Activated T-cell treated with anti-CD3 and anti-CD28 coated beads, Interleukin-2, amount 50 U/mL, for 72 hours (primary cell): ENCODE measurements around the gene TRIM69. TPM values are rescaled to one million over a fixed set of nuclear protein-coding genes. Genes with fewer than 3 reads are reported as not detected.

Experiments
- ATAC-seq, 2 donors: fragments of 150-1000 bp; cut with Tn5 transposase; replicated peaks in 1 of 2; 2 replicates each; pipeline ENCODE4 v1.10.0; 2021; ENCODE audit warnings: moderate library complexity in 2 of 2, mild to moderate bottlenecking in 1 of 2
- DNase-seq, 2 donors: peaks; one replicate each; pipeline ENCODE4 v3.0.0; 2021 to 2022; ENCODE audit warnings: mixed read lengths in 1 of 2
- H3K27ac Mint-ChIP-seq: one replicate; pipeline ENCODE4 v1.8.0; 2022; ENCODE audit warnings: mild to moderate bottlenecking, moderate library complexity, mixed read lengths
- H3K27me3 Mint-ChIP-seq: one replicate; pipeline ENCODE4 v1.8.0; 2022; ENCODE audit warnings: low read depth, mixed read lengths
- H3K36me3 Mint-ChIP-seq, 2 donors: one replicate each; pipeline ENCODE4 v1.8.0; 2022; ENCODE audit warnings: mixed read lengths in 2 of 2, mild to moderate bottlenecking in 1 of 2; ENCODE audit not compliant: insufficient read depth in 2 of 2
- H3K4me1 Mint-ChIP-seq: one replicate; pipeline ENCODE4 v1.8.0; 2022; ENCODE audit warnings: low read depth, mixed read lengths
- H3K4me3 Mint-ChIP-seq, 2 donors: one replicate each; pipeline ENCODE4 v1.8.0; 2022; ENCODE audit warnings: mild to moderate bottlenecking in 2 of 2, mixed read lengths in 2 of 2, moderate library complexity in 2 of 2
- H3K9me3 Mint-ChIP-seq, 2 donors: one replicate each; pipeline ENCODE4 v1.8.0; 2022; ENCODE audit warnings: mixed read lengths in 2 of 2
- total RNA-seq, 2 donors: library from RNA; stranded (reverse); gene quantifications; one replicate each; pipeline ENCODE4 v1.2.3, GENCODE V29; 2022

TRIM69 gene
- total RNA-seq, 2 donors from 2014 or later: 86.1 to 92.9 TPM

DNA sequence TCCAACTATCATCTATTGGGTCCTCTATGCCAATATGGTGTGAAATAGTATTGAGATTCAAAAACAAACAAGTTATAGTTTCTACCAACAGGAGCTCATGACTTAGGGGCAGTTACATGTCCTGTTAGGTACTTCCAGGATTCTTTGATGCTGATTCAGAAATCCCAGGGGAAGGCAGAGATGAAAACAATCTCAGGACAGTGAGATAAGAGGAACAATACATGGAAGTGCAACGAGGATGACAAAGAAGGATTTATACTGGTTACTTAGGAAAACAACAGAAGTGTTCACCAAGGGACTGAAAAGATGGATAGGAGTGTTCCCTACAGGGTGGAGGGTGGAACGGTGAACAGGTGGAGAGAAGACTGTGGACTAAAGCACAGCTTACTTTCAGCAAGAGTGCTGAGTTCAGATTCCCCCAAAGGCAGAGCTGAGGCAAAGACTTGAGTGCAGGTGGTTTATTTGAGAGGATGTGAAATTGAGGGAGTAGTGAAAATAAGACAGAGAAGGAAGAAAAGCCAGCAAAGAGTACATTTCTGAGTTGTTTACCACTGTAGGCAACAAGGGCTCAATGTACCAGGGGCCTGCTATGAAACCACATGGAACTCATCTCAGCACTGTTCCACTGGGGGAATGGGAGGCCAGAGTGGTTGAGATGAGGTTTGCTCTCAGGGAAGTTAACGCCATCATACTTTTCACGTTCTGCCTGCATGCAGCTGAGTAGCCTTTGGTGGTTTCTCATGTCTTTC is 68.1 kb downstream of the TRIM69 start:
- H3K36me3 Mint-ChIP-seq: no peaks in the 10 kb centered on the region
- H3K27me3 Mint-ChIP-seq: peaks cover 10% of the 10 kb centered on the region
- no peak overlapping the region for H3K27ac Mint-ChIP-seq
- H3K4me1 Mint-ChIP-seq: peaks cover 12% of the 10 kb centered on the region
- no peaks in the 10 kb centered on the region for H3K9me3 Mint-ChIP-seq
- ATAC-seq (peak; percentile 51 to 77), DNase-seq (no peak)
- no peak overlapping the region for H3K4me3 Mint-ChIP-seq

- DNase-seq (no peak), ATAC-seq (no peak)
- no peak overlapping the region for H3K4me3 Mint-ChIP-seq
- peaks cover 18% of the 10 kb centered on the region for H3K27me3 Mint-ChIP-seq
- H3K4me1 Mint-ChIP-seq: peaks cover 5% of the 10 kb centered on the region
- no peak overlapping the region for H3K27ac Mint-ChIP-seq
- H3K36me3 Mint-ChIP-seq: no peaks in the 10 kb centered on the region
- no peaks in the 10 kb centered on the region for H3K9me3 Mint-ChIP-seq
Observed at GRCh38 chr15:44808557-44808956, 72.2 kb downstream of the TRIM69 start.

DNA sequence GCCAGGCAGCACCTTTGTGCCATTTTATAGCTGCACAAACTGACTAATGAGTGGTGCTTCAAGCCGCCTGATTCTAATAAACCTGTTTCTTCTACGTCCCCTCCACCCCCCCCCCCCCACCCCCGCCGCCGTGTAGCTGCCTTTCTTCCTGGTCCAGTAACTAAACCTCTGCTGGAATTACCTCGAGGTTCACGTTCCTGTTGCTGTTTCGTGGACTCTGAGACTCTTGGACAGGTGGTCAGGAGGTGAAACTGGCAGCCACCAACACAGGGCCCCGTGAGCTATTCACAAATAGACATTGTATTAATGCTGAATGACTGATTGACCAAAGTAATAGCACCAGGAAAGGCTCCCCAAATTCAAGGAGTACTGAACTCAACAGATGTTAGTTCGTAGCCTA is 73.9 kb downstream of the TRIM69 start:
- Mint-ChIP-seq H3K4me1 (peaks cover 5% of the 10 kb centered on the region), H3K27me3 (peaks cover 18% of the 10 kb centered on the region), H3K27ac (no peak overlapping the region), H3K36me3 (no peaks in the 10 kb centered on the region), H3K9me3 (no peaks in the 10 kb centered on the region), H3K4me3 (no peak overlapping the region)
- no peak for DNase-seq
- ATAC-seq: no peak

- Mint-ChIP-seq H3K27ac (no peak overlapping the region), H3K27me3 (peaks cover 18% of the 10 kb centered on the region), H3K4me1 (peaks cover 5% of the 10 kb centered on the region), H3K36me3 (no peaks in the 10 kb centered on the region), H3K9me3 (no peaks in the 10 kb centered on the region), H3K4me3 (no peak overlapping the region)
- DNase-seq (no peak), ATAC-seq (no peak)
Observed at GRCh38 chr15:44811337-44811736, 75.0 kb downstream of the TRIM69 start.

GRCh38 chr15:44812029-44812517 is 75.7 kb downstream of the TRIM69 start:
- Mint-ChIP-seq H3K4me1 (peaks cover 5% of the 10 kb centered on the region), H3K27ac (no peak overlapping the region), H3K9me3 (no peaks in the 10 kb centered on the region), H3K4me3 (no peak overlapping the region), H3K27me3 (peaks cover 18% of the 10 kb centered on the region), H3K36me3 (no peaks in the 10 kb centered on the region)
- DNase-seq: no peak
- no peak for ATAC-seq

DNA sequence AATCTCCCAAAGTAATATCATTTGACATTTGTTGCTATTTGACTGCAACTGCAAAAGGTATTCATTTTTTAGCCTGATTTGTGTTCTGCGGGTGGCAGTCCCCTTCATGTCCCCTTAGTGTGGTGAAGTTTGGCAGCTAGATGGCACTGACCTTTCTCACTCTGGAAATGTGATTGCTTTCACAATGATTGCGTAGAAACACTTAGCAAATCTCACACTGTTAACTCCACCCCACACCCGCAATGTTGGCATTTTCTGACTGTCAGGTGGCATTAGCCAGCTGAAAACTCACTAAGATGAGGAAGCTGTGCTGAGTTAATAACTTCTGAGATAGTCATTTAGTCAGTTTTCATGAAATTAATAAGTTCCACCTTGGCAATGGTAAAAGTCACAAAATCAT is 76.9 kb downstream of the TRIM69 start:
- DNase-seq (peak in 1 of 2 donors; percentile 35), ATAC-seq (peak; percentile 41 to 84)
- Mint-ChIP-seq H3K9me3 (no peaks in the 10 kb centered on the region), H3K4me1 (peaks cover 5% of the 10 kb centered on the region), H3K27me3 (peaks cover 18% of the 10 kb centered on the region), H3K27ac (no peak overlapping the region), H3K36me3 (no peaks in the 10 kb centered on the region), H3K4me3 (peak overlapping the region in 1 of 2 donors; percentile 4)

Other genes starting within 250 kb of the TRIM69 start
- gene EIF3J, start 199.4 kb upstream of the TRIM69 start, total RNA-seq: 10 to 100 TPM; 61.1 to 64.9 TPM
- 100 to 1,000 TPM; 127 to 134 TPM for gene SPG11, start 72.9 kb upstream of the TRIM69 start, total RNA-seq
- gene PATL2, start 25.2 kb upstream of the TRIM69 start, total RNA-seq: 10 to 100 TPM; 50.8 to 52.9 TPM
- gene B2M, start 25.0 kb upstream of the TRIM69 start, total RNA-seq: 1,000 to 10,000 TPM; 5,611 to 6,275 TPM
- not detected for gene TERB2, start 220.2 kb downstream of the TRIM69 start, total RNA-seq